Esophagus muscularis mucosa (tissue), 4 donors: ENCODE results near the gene AGPAT4.

Experiments used
- CTCF ChIP-seq, 3 experiments: fragments of 200-600 bp in 2 of 3; fragments of 450-650 bp in 1 of 3; sonication (generic) in 2 of 3; IDR thresholded peaks; one replicate each; pipeline ENCODE4 v1.5.1; 2017 to 2019; ENCODE audit warnings: antibody characterized with exemption in 3 of 3, mild to moderate bottlenecking in 2 of 3, moderate library complexity in 1 of 3
- EP300 ChIP-seq: sonication (generic); formaldehyde crosslinking; IDR thresholded peaks from one replicate; pipeline ENCODE4 v1.6.1; 2017; ENCODE audit warnings: antibody characterized with exemption
- POLR2A ChIP-seq: fragments of 450-650 bp; IDR thresholded peaks from one replicate; pipeline ENCODE4 v1.6.1; 2017; ENCODE audit warnings: antibody characterized with exemption, moderate library complexity, mild to moderate bottlenecking, low read depth
- POLR2AphosphoS5 ChIP-seq, 2 donors: sonication (generic); formaldehyde crosslinking; IDR thresholded peaks; one replicate each; pipeline ENCODE4 v1.6.1; 2017; ENCODE audit warnings: antibody characterized with exemption in 2 of 2

DNA sequence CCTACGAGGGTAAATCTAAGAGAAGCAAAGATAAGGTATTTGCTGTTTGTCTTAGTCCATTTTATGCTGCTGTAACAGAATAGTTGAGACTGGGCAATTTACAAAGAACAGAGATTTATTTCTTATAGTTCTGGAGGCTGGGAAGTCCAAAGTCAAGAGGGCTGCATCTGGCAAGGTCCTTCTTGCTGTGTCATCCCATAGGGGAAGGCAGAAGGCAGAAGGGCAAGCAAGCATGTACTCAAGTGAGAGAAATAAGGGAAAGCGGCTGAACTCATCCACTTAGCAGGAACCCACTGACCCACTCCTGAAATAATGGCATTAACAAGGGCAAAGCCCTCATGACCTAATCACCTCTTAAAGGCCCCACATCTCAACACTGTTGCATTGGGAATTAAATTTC is 102.7 kb downstream of the AGPAT4 start:
- TF ChIP-seq CTCF (IDR thresholded peaks at IDR 0.05), result no peak
- no peak for TF ChIP-seq POLR2AphosphoS5 (IDR thresholded peaks at IDR 0.05)
- TF ChIP-seq EP300, result no peak
- no peak for TF ChIP-seq POLR2A
